OCI-LY3 (cell line): ENCODE results near the gene SRGAP2C.
"Not testable (repeated sequence)": the region's sequence is repeated elsewhere in the genome, so short reads cannot be mapped to it uniquely, and the experiment has no call there.

Source experiments
- H2AFZ ChIP-seq: fragments of 200-600, 300-600 bp; shearing (Covaris generic); 2 replicates; pipeline ENCODE4 v1.6.0; 2014; ENCODE audit warnings: antibody characterized with exemption, low read depth, low read length
- H3K27ac ChIP-seq: fragments of 200-600, 300-600 bp; sonication (generic); 2 replicates; pipeline ENCODE4 v1.5.1; 2014; ENCODE audit warnings: mild to moderate bottlenecking, low read length, moderate library complexity, mixed read lengths
- H3K27me3 ChIP-seq: fragments of 200-600, 300-600 bp; sonication (generic); 2 replicates; pipeline ENCODE4 v1.6.1; 2014; ENCODE audit warnings: low read depth, low read length, mixed read lengths
- H3K36me3 ChIP-seq: fragments of 200-600, 300-600 bp; sonication (generic); replicated peaks from 2 replicates; pipeline ENCODE3; 2014; ENCODE audit warnings: low read depth, low read length, mixed read lengths
- H3K4me1 ChIP-seq: fragments of 300-600, 200-600 bp; sonication (generic); 2 replicates; pipeline ENCODE4 v1.6.1; 2014; ENCODE audit warnings: low read length, mixed read lengths
- H3K4me2 ChIP-seq: fragments of 200-600, 300-600 bp; sonication (generic); 2 replicates; pipeline ENCODE4 v1.6.1; 2014; ENCODE audit warnings: low read length, mixed read lengths
- H3K4me3 ChIP-seq: fragments of 300-600, 200-600 bp; sonication (generic); 2 replicates; pipeline ENCODE4 v1.5.1; 2014; ENCODE audit warnings: antibody characterized with exemption, mild to moderate bottlenecking, low read length, moderate library complexity
- H3K79me2 ChIP-seq: fragments of 300-600, 200-600 bp; shearing (Covaris generic); 2 replicates; pipeline ENCODE4 v1.6.1; 2014; ENCODE audit warnings: mild to moderate bottlenecking, low read length, mixed read lengths
- H3K9ac ChIP-seq: fragments of 300-600, 200-600 bp; shearing (Covaris generic); 2 replicates; pipeline ENCODE4 v1.6.0; 2014; ENCODE audit warnings: mild to moderate bottlenecking, low read length, moderate library complexity
- H3K9me3 ChIP-seq: fragments of 200-600, 300-600 bp; shearing (Covaris generic); 2 replicates; pipeline ENCODE4 v1.6.1; 2014; ENCODE audit warnings: low read length, mixed read lengths; ENCODE audit not compliant: insufficient read depth
- H4K20me1 ChIP-seq: fragments of 200-600, 300-600 bp; sonication (generic); 2 replicates; pipeline ENCODE4 v1.6.1; 2016; ENCODE audit warnings: low read length, mixed read lengths; ENCODE audit not compliant: insufficient read depth

The SRGAP2C gene

GRCh38 chr1:121343311-121343906, 158.6 kb downstream of the SRGAP2C start:
- not testable (repeated sequence) for H3K4me1 ChIP-seq, H3K27ac ChIP-seq, H2AFZ ChIP-seq, H3K27me3 ChIP-seq, H4K20me1 ChIP-seq, H3K4me3 ChIP-seq, H3K4me2 ChIP-seq, H3K9ac ChIP-seq, H3K9me3 ChIP-seq, H3K36me3 ChIP-seq, H3K79me2 ChIP-seq

DNA sequence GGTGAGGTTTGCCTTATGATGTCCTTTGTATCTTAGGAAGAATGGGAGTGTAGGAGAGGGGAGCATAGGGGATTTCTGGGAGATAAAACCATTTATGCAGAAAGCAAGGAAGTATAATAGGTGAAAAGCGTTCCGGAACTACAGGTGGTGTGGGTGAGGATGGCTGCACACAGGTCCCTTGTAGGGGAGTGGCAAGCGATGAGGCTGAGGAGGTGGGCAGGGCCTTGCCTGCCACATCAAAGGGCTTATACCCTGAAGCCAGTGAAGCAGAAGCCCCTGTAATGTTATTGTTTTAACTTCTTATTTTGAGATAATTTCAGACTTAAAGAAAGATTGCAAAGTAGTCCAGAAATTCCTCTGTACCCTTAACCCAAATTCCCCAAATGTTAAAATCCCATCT, 159.6 kb downstream of the SRGAP2C start:
- H3K36me3 ChIP-seq, H3K9me3 ChIP-seq, H3K27me3 ChIP-seq, H3K27ac ChIP-seq, H3K79me2 ChIP-seq, H3K4me3 ChIP-seq, H3K9ac ChIP-seq, H3K4me1 ChIP-seq, H2AFZ ChIP-seq, H4K20me1 ChIP-seq, H3K4me2 ChIP-seq: not testable (repeated sequence)

DNA sequence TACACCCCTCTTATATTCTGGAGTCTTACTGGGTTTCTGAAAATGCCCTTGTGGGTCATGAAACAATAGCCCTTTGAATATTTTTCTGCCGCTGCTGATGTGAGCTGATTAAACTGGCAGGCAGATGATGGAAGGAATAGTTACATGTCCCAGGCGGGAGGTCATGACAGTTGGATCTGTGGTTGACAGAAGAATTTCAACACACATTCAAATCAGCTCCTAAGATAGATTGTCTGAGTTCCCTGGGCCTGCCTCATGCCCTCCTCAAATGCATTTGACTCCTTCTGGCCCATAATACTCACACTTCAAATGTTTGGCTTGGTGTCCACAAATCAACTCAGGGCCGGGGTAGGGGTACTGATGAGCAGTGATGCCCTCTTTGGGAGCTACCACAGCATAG, 161.9 kb downstream of the SRGAP2C start:
- not testable (repeated sequence) for H3K9me3 ChIP-seq, H3K27me3 ChIP-seq, H3K4me1 ChIP-seq, H2AFZ ChIP-seq, H3K9ac ChIP-seq, H3K27ac ChIP-seq, H3K36me3 ChIP-seq, H3K79me2 ChIP-seq, H3K4me3 ChIP-seq, H4K20me1 ChIP-seq, H3K4me2 ChIP-seq

- not testable (repeated sequence) for H3K79me2 ChIP-seq, H3K27ac ChIP-seq, H3K9ac ChIP-seq, H3K36me3 ChIP-seq, H2AFZ ChIP-seq, H4K20me1 ChIP-seq, H3K27me3 ChIP-seq, H3K9me3 ChIP-seq, H3K4me1 ChIP-seq, H3K4me2 ChIP-seq, H3K4me3 ChIP-seq
These were observed 162.7 kb downstream of the SRGAP2C start for GRCh38 chr1:121347476-121347875.

DNA sequence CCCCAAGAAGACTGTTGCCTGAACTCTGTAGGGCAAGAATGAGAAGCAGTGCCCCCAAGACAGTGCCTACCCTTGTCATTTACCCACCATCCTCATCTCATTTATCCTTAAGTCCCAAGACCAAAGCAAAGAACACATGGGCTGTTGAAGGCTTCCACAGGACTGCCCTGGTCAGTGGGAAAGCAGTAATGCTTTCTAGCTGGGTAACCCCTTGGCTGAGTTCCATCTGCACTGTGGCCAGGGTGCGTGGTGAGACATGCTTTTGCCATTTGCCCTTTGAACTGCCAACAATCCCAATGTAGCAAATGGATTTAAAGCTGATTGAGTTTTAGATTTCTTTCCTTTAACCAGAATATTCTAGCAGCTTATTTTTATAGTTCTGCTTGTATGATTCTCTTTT, 163.3 kb downstream of the SRGAP2C start:
- not testable (repeated sequence) for H3K4me1 ChIP-seq, H3K4me2 ChIP-seq, H3K4me3 ChIP-seq, H3K9me3 ChIP-seq, H3K79me2 ChIP-seq, H4K20me1 ChIP-seq, H3K36me3 ChIP-seq, H2AFZ ChIP-seq, H3K27me3 ChIP-seq, H3K27ac ChIP-seq, H3K9ac ChIP-seq

DNA sequence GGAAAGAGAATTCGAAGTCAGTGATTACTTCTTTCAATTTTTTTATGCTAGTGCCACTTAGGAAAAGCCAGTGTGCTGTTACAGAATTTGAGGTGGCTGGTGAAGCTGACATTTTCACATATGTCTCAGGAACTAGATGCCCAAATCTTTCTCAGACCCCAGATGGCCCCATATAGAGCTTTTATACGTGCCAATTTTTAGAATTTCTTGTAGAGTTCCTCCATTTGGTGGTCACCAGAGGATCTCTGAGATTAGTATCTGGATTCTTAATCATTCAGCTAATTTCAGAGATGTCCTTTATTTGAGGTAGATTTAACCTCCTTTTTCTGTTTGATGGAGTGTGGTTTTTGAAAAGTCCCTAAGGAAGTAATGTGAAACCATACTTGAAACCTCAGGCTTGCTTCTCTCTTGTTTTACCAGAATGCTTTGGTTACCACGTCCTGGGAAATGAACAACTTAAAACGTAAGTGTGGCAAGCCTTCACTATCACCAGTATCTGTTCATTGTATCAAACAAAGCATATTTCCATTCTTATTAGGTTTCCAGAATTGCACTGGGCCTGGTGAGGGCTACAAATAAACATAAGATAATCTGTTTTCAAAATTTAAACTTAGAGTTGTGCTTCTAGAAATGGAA, 164.7 kb downstream of the SRGAP2C start:
- not testable (repeated sequence) for H3K9me3 ChIP-seq, H3K4me1 ChIP-seq, H3K79me2 ChIP-seq, H3K4me3 ChIP-seq, H3K36me3 ChIP-seq, H3K27ac ChIP-seq, H3K4me2 ChIP-seq, H3K27me3 ChIP-seq, H4K20me1 ChIP-seq, H2AFZ ChIP-seq, H3K9ac ChIP-seq

DNA sequence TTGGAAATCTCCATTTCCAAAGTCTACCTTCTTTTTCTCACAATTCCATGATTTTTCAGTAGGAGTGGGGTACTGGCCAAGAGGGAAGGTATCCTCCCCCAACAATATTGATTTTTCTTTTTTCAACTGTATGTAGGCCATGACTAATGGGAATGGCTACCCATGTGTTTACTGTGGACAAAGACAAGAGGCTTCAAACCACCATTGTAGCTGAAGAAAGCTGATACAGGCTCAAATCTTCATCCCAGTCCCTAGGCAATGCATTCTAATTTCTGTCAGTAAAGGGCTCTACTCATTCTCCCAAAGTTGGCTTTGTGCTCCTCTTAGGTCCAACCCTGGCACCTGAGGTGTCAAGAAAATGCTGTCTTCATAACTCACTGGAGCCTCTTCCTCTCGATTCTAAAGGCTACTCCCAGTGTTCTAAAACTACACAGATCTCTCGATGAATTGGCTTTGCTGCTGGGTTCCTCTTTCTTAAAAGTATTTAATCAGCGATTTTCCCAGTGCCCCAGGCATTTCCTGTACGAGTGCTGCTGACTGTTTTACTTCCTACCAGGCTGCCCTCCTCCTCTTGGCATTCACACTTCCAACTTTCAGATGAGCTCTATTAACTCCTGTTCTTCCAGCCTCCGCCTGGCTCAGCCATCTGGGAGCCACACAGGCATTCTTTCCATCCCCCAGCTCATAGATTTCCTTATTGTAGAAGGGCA, 171.1 kb downstream of the SRGAP2C start:
- not testable (repeated sequence) for H3K36me3 ChIP-seq, H4K20me1 ChIP-seq, H3K27me3 ChIP-seq, H2AFZ ChIP-seq, H3K9ac ChIP-seq, H3K79me2 ChIP-seq, H3K27ac ChIP-seq, H3K4me1 ChIP-seq, H3K4me3 ChIP-seq, H3K4me2 ChIP-seq, H3K9me3 ChIP-seq

GRCh38 chr1:121356819-121357218, 172.0 kb downstream of the SRGAP2C start:
- H4K20me1 ChIP-seq, H3K4me3 ChIP-seq, H3K27ac ChIP-seq, H3K79me2 ChIP-seq, H3K9ac ChIP-seq, H3K4me1 ChIP-seq, H3K27me3 ChIP-seq, H2AFZ ChIP-seq, H3K9me3 ChIP-seq, H3K4me2 ChIP-seq, H3K36me3 ChIP-seq: not testable (repeated sequence)

DNA sequence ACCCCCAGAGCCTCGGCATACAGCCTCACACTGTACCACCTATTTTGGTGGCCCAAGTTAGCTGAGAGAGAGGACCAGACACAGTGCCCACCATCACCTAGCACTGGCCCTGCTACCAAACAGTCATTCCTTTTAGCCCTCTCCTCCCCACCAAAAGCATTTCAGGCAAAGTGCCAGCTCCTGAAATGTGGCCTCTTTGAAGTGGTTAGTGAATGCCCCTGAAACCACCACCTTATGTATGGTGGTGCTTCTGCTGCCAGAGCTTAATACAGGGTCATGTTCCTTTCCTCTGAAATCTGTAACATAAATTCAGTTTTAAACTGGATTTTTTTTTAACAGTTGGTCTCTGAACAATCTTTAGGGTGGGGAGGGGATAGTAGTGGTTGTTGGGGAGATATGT, 175.8 kb downstream of the SRGAP2C start:
- H4K20me1 ChIP-seq, H3K79me2 ChIP-seq, H3K9ac ChIP-seq, H3K4me1 ChIP-seq, H3K4me3 ChIP-seq, H3K4me2 ChIP-seq, H2AFZ ChIP-seq, H3K36me3 ChIP-seq, H3K27me3 ChIP-seq, H3K27ac ChIP-seq, H3K9me3 ChIP-seq: not testable (repeated sequence)
